Mesendoderm (in vitro differentiated cells): Measurements from ENCODE around the gene FBXO48.
"Not testable (repeated sequence)": the region's sequence is repeated elsewhere in the genome, so short reads cannot be mapped to it uniquely, and the experiment has no call there.

Experiments used
- DNase-seq: peaks from one replicate; pipeline ENCODE4 v3.0.0; 2013
- H2AK5ac ChIP-seq: 2 replicates; pipeline ENCODE4 v1.6.1; 2013; ENCODE audit warnings: low read length, inconsistent platforms
- H2BK120ac ChIP-seq: 2 replicates; pipeline ENCODE4 v1.6.1; 2013; ENCODE audit warnings: low read depth, mild to moderate bottlenecking, low read length, moderate library complexity, mixed read lengths
- H2BK15ac ChIP-seq: replicated peaks from 2 replicates; pipeline ENCODE4 v1.6.1; 2013; ENCODE audit warnings: low read depth, mild to moderate bottlenecking, moderate library complexity
- H2BK5ac ChIP-seq: 2 replicates; pipeline ENCODE4 v1.6.1; 2013; ENCODE audit warnings: low read length, inconsistent platforms
- H3K18ac ChIP-seq: 2 replicates; pipeline ENCODE4 v1.6.1; 2013; ENCODE audit warnings: mild to moderate bottlenecking, low read length, mixed read lengths
- H3K23ac ChIP-seq: one replicate; pipeline ENCODE4 v1.6.1; 2013; ENCODE audit warnings: low read length
- H3K27ac ChIP-seq: 2 replicates; pipeline ENCODE4 v1.5.1; 2013; ENCODE audit warnings: low read depth, mild to moderate bottlenecking, inconsistent platforms, low read length, moderate library complexity
- H3K27me3 ChIP-seq: 2 replicates; pipeline ENCODE4 v1.6.1; 2013; ENCODE audit warnings: low read length, control low read depth, mild to moderate bottlenecking, inconsistent platforms; ENCODE audit not compliant: insufficient read depth, poor library complexity
- H3K36me3 ChIP-seq: 2 replicates; pipeline ENCODE4 v1.6.1; 2013; ENCODE audit warnings: low read length, inconsistent platforms; ENCODE audit not compliant: control insufficient read depth, insufficient read depth
- H3K4ac ChIP-seq: one replicate; pipeline ENCODE4 v1.6.1; 2013; ENCODE audit warnings: low read depth, mild to moderate bottlenecking, low read length, moderate library complexity
- H3K4me1 ChIP-seq: 2 replicates; pipeline ENCODE4 v1.6.1; 2013; ENCODE audit warnings: low read depth, low read length, inconsistent platforms; ENCODE audit not compliant: control insufficient read depth
- H3K4me2 ChIP-seq: 2 replicates; pipeline ENCODE4 v1.6.1; 2013; ENCODE audit warnings: low read length
- H3K4me3 ChIP-seq: 2 replicates; pipeline ENCODE4 v1.5.1; 2013; ENCODE audit warnings: mild to moderate bottlenecking, low read length
- H3K56ac ChIP-seq: one replicate; pipeline ENCODE4 v1.6.1; 2013; ENCODE audit warnings: low read length
- H3K79me1 ChIP-seq: 2 replicates; pipeline ENCODE4 v1.6.1; 2013; ENCODE audit warnings: low read length, inconsistent platforms
- H3K79me2 ChIP-seq: 2 replicates; pipeline ENCODE4 v1.6.1; 2013; ENCODE audit warnings: mild to moderate bottlenecking, low read length; ENCODE audit not compliant: control insufficient read depth, insufficient read depth
- H3K9ac ChIP-seq: 2 replicates; pipeline ENCODE4 v1.6.1; 2013; ENCODE audit warnings: low read length, inconsistent platforms
- H4K5ac ChIP-seq: one replicate; pipeline ENCODE4 v1.6.1; 2013; ENCODE audit warnings: low read length
- H4K8ac ChIP-seq: one replicate; pipeline ENCODE4 v1.6.1; 2013; ENCODE audit warnings: low read depth, mild to moderate bottlenecking, control low read depth, low read length, moderate library complexity
- WGBS: extraction: QIAGEN DNeasy Blood & Tissue Kit; methylation state at CpG from one replicate; pipeline ENCODE4 v1.1.7; 2013; ENCODE audit warnings: low lambda C conversion rate, missing lambda C conversion rate; ENCODE audit not compliant: insufficient coverage; ENCODE audit errors: extremely low coverage; 5-methylcytosine and 5-hydroxymethylcytosine counted together

FBXO48 gene

DNA sequence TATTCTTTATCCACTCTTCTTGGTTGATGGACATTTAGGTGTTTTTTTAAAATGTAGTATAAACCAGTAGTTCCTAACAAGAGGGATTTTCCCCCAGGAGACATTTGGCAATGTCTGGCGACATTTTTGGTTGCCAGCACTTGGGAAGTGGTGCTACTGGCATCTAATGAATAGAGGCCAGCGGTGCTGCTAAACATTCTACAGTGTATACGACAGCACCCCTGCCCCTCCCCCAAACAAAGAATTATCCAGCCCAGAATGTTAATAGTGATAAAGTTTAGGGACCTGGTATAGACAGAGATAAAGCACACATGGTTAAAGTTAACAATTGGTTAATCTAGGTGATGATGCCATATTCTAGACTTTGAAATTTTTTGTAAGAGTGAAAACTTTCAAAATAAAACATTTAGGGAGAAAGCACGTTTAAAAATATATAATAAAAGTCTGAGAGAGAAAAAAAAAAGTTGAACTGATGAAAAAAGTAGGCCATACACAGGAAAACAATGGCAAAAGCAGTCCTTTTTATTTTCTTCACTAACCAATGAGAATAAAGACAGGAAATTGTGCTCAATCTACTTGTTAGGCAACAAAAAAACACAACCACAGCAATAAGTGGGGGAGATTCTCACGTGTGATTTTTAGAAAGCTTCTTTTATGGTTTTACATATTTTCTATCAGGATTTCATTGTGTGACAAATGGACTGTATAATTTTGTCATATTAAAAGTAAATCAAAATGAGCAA is 14.8 kb downstream of the FBXO48 start:
- no CpG with 5 or more reads among the region's 5 CpGs for WGBS
- Histone ChIP-seq H3K4ac (no peak overlapping the region), H3K4me1 (no peaks in the 10 kb centered on the region)

DNA sequence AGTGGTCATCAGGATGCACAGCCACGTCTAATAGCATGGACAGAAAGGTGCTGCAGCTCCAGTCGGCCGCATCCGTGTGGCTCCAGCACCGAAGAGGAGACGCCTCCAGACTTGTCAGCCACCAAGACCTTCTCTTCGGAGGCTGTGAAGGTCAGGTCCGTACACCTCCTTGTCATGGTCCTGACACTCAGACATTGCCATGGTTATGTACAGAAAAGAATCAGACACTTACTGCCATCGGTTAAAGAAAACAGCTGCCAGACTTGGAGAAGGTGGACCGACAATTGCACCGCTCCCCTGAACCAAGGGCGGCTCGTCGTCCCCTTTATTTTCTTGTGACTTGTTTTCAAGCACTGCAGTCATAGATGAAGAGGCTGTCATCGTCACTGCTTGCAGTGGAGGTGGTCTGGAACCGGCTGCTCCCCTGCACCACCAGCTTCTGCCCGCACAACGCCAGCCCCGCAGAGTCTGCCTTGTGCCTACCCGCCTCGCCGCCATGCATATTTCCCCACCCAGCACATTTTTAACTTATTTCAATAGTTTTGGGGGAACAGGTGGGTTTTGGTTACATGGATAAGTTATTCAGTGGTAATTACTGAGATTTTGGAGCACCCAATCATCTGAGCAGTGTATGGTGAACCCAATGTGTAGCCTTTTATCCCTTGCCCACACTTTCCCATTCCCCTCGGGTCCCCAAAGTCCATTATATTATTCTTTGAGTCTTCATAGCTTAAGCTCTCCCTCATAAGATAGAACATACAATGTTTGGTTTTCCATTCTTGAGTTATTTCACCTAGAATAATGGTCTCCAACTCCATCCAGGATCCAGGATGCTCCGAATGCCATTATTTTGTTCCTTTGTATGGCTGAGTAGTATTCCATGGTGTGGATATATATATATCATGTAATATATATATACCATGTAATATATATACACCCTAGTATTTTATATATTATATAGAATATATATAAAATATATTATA is 18.1 kb downstream of the FBXO48 start:
- no peak overlapping the region for H3K4me3 ChIP-seq
- H3K4me2 ChIP-seq, result no peak overlapping the region
- no peak overlapping the region for H3K9ac ChIP-seq
- no peaks in the 10 kb centered on the region for H3K4me1 ChIP-seq
- H3K23ac ChIP-seq, result no peak overlapping the region
- no peaks in the 10 kb centered on the region for H3K27me3 ChIP-seq
- H3K18ac ChIP-seq, result no peak overlapping the region
- WGBS, result no CpG with 5 or more reads among the region's 24 CpGs
- no peaks in the 10 kb centered on the region for H3K36me3 ChIP-seq
- H4K5ac ChIP-seq, result no peak overlapping the region
- no peak overlapping the region for H2BK15ac ChIP-seq
- no peak overlapping the region for H2AK5ac ChIP-seq
- H2BK120ac ChIP-seq, result no peak overlapping the region
- H4K8ac ChIP-seq, result no peak overlapping the region
- H3K56ac ChIP-seq, result no peak overlapping the region
- H3K27ac ChIP-seq, result no peak overlapping the region
- H3K4ac ChIP-seq, result no peak overlapping the region
- H3K79me1 ChIP-seq, result no peaks in the 10 kb centered on the region
- no peak overlapping the region for H2BK5ac ChIP-seq
- no peaks in the 10 kb centered on the region for H3K79me2 ChIP-seq
- no peak for DNase-seq

More for the DNA sequence above, 14.8 kb downstream of the FBXO48 start:
- Histone ChIP-seq H2AK5ac (no peak overlapping the region), H3K4me2 (no peak overlapping the region), H3K27me3 (no peaks in the 10 kb centered on the region), H3K9ac (no peak overlapping the region), H3K79me2 (no peaks in the 10 kb centered on the region), H3K23ac (no peak overlapping the region), H3K79me1 (no peaks in the 10 kb centered on the region), H3K27ac (no peak overlapping the region), H2BK5ac (no peak overlapping the region), H3K18ac (no peak overlapping the region), H3K4me3 (no peak overlapping the region), H2BK120ac (no peak overlapping the region), H4K5ac (no peak overlapping the region), H4K8ac (no peak overlapping the region), H3K56ac (no peak overlapping the region), H2BK15ac (no peak overlapping the region), H3K36me3 (no peaks in the 10 kb centered on the region)
- DNase-seq, result no peak

DNA sequence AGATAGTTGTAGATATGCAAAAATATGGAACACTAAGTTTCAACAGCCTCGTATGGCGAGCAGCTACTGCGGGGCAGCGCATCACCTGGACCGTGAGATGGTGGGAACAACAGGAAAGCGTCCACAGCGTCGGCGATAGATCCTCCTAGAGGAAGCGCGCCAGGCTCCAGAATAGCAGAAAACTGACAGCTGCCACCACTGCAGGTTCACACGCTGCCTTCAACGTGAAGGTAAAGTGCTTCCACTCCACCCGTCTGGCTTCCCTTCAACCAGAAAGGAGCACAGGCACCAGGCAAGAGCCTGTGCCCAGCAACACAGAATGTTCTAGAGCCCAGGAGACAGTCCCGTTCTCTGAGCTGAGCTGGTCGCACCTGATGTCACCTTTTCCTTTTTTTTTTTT is 20.0 kb downstream of the FBXO48 start:
- DNase-seq, result no peak
- Histone ChIP-seq H2BK120ac (no peak overlapping the region), H3K4me1 (no peaks in the 10 kb centered on the region), H3K9ac (no peak overlapping the region), H3K23ac (no peak overlapping the region), H2BK5ac (no peak overlapping the region), H3K27me3 (no peaks in the 10 kb centered on the region), H3K79me2 (no peaks in the 10 kb centered on the region), H3K4ac (no peak overlapping the region), H3K4me3 (no peak overlapping the region), H4K5ac (no peak overlapping the region), H2AK5ac (no peak overlapping the region), H2BK15ac (no peak overlapping the region), H4K8ac (no peak overlapping the region), H3K27ac (no peak overlapping the region), H3K18ac (no peak overlapping the region), H3K56ac (no peak overlapping the region), H3K4me2 (no peak overlapping the region), H3K36me3 (no peaks in the 10 kb centered on the region), H3K79me1 (no peaks in the 10 kb centered on the region)
- no CpG with 5 or more reads among the region's 16 CpGs for WGBS

DNA sequence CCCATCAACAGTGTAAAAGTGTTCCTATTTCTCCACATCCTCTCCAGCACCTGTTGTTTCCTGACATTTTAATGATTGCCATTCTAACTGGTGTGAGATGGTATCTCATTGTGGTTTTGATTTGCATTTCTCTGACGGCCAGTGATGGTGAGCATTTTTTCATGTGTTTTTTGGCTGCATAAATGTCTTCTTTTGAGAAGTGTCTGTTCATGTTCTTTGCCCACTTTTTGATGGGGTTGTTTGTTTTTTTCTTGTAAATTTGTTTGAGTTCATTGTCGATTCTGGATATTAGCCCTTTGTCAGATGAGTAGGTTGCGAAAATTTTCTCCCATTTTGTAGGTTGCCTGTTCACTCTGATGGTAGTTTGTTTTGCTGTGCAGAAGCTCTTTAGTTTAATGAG is 20.7 kb downstream of the FBXO48 start:
- not testable (repeated sequence) for H3K56ac ChIP-seq, H3K36me3 ChIP-seq, H2AK5ac ChIP-seq, H3K9ac ChIP-seq, H3K4ac ChIP-seq, H3K27me3 ChIP-seq, H3K79me2 ChIP-seq, H3K4me3 ChIP-seq, H3K4me2 ChIP-seq, H3K18ac ChIP-seq, H4K8ac ChIP-seq, H3K23ac ChIP-seq, H2BK15ac ChIP-seq, H3K4me1 ChIP-seq, DNase-seq, H2BK5ac ChIP-seq, H3K27ac ChIP-seq, H3K79me1 ChIP-seq, H4K5ac ChIP-seq, H2BK120ac ChIP-seq
- WGBS, result no CpG with 5 or more reads among the region's 3 CpGs

DNA sequence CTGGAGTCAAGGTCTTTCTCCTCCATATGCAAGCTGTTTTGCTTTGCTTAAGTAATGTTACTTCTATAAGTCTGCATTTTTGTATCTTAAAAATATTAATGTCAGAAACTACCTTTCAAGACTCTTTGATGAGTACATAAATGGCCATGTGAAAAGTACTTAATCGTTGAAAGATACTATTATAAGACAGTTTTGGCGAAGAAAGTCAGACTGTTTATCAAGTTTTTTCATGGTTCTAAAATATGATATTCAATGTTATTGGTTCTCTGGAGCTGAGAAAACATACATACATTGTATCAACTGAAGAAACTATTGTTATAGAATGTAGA is 25.1 kb downstream of the FBXO48 start:
- no peaks in the 10 kb centered on the region for H3K79me2 ChIP-seq
- no peak overlapping the region for H2BK120ac ChIP-seq
- no peaks in the 10 kb centered on the region for H3K79me1 ChIP-seq
- no peak overlapping the region for H2BK5ac ChIP-seq
- H3K27ac ChIP-seq, result no peak overlapping the region
- no peak for DNase-seq
- no peak overlapping the region for H3K4me2 ChIP-seq
- H3K27me3 ChIP-seq, result no peaks in the 10 kb centered on the region
- no peak overlapping the region for H3K18ac ChIP-seq
- no peak overlapping the region for H4K8ac ChIP-seq
- no peak overlapping the region for H3K23ac ChIP-seq
- no peak overlapping the region for H3K4ac ChIP-seq
- H3K36me3 ChIP-seq, result no peaks in the 10 kb centered on the region
- no peak overlapping the region for H3K4me3 ChIP-seq
- no peaks in the 10 kb centered on the region for H3K4me1 ChIP-seq
- H2AK5ac ChIP-seq, result no peak overlapping the region
- no CpG with 5 or more reads among the region's 2 CpGs for WGBS
- no peak overlapping the region for H3K9ac ChIP-seq
- no peak overlapping the region for H4K5ac ChIP-seq
- H2BK15ac ChIP-seq, result no peak overlapping the region
- H3K56ac ChIP-seq, result no peak overlapping the region
